Ureter (tissue), 1 donor: ENCODE data around the gene HUWE1. TPM values are rescaled to one million over a fixed set of nuclear protein-coding genes. Genes with fewer than 3 reads are reported as not detected.

Source experiments
- DNase-seq: peaks from one replicate; pipeline ENCODE4 v3.0.0-alpha.2; 2020; ENCODE audit warnings: low spot score
- total RNA-seq: library from RNA; stranded (reverse); gene quantifications from one replicate; pipeline ENCODE4 v1.2.4, GENCODE V29; 2023
- donor health status: DM: yes; HTN: yes; CAD: no.

The HUWE1 gene
- total RNA-seq, 1 donor from 2014 or later: 331 TPM

- DNase-seq: no peak
Measured at GRCh38 chrX:53621418-53621986, 65.0 kb downstream of the HUWE1 start.

GRCh38 chrX:53616946-53617345, 69.6 kb downstream of the HUWE1 start:
- DNase-seq: no peak

- no peak for DNase-seq
Measured at GRCh38 chrX:53606456-53606855, 80.1 kb downstream of the HUWE1 start.

- no peak for DNase-seq
Measured at GRCh38 chrX:53605004-53605403, 81.5 kb downstream of the HUWE1 start.

- no peak for DNase-seq
Measured at GRCh38 chrX:53599781-53600396, 86.6 kb downstream of the HUWE1 start.

GRCh38 chrX:53598169-53598568, 88.3 kb downstream of the HUWE1 start:
- no peak for DNase-seq

- DNase-seq: no peak
Measured at GRCh38 chrX:53595266-53595810, 91.2 kb downstream of the HUWE1 start.

- no peak for DNase-seq
Measured at GRCh38 chrX:53594354-53594753, 92.2 kb downstream of the HUWE1 start.

- DNase-seq: no peak
Measured at GRCh38 chrX:53587795-53588420, 98.6 kb downstream of the HUWE1 start.

GRCh38 chrX:53584891-53585290, 101.6 kb downstream of the HUWE1 start:
- no peak for DNase-seq

- no peak for DNase-seq
Measured at GRCh38 chrX:53583571-53583970, 102.9 kb downstream of the HUWE1 start.

- no peak for DNase-seq
Measured at GRCh38 chrX:53580742-53581504, 105.6 kb downstream of the HUWE1 start.

- no peak for DNase-seq
Measured at GRCh38 chrX:53571494-53571893, 115.0 kb downstream of the HUWE1 start.

- no peak for DNase-seq
Measured at GRCh38 chrX:53563324-53563723, 123.2 kb downstream of the HUWE1 start.

- DNase-seq: no peak
Measured at GRCh38 chrX:53561912-53562311, 124.6 kb downstream of the HUWE1 start.

- no peak for DNase-seq
Measured at GRCh38 chrX:53558646-53559045, 127.9 kb downstream of the HUWE1 start.

- no peak for DNase-seq
Measured at GRCh38 chrX:53556868-53557267, 129.7 kb downstream of the HUWE1 start.

- no peak for DNase-seq
Measured at GRCh38 chrX:53550756-53551463, 135.6 kb downstream of the HUWE1 start.

- DNase-seq: no peak
Measured at GRCh38 chrX:53547668-53548067, 138.9 kb downstream of the HUWE1 start.

- DNase-seq: no peak
Measured at GRCh38 chrX:53544936-53545335, 141.6 kb downstream of the HUWE1 start.

- no peak for DNase-seq
Measured at GRCh38 chrX:53538781-53539180, 147.7 kb downstream of the HUWE1 start.
